Loucy (cell line): ENCODE measurements around the gene VPS8.

Experiments
- H2AFZ ChIP-seq: fragments of 200-600 bp; sonication (generic); 2 replicates; pipeline ENCODE4 v1.6.0; 2016; ENCODE audit warnings: antibody characterized with exemption, mild to moderate bottlenecking, low read length, moderate library complexity
- H3F3A ChIP-seq: fragments of 200-600 bp; 2 replicates; pipeline ENCODE4 v1.6.0; 2016; ENCODE audit warnings: antibody characterized with exemption, low read depth, mild to moderate bottlenecking
- H3K27me3 ChIP-seq: fragments of 200-600 bp; sonication (generic); 2 replicates; pipeline ENCODE4 v1.6.1; 2014; ENCODE audit warnings: low read length, mild to moderate bottlenecking; ENCODE audit not compliant: insufficient read depth, poor library complexity, severe bottlenecking
- H3K36me3 ChIP-seq: fragments of 200-600 bp; sonication (generic); 2 replicates; pipeline ENCODE4 v1.6.1; 2016; ENCODE audit warnings: low read length; ENCODE audit not compliant: insufficient read depth
- H3K4me1 ChIP-seq: fragments of 200-600 bp; sonication (generic); 2 replicates; pipeline ENCODE4 v1.5.1; 2014; ENCODE audit warnings: low read length, mild to moderate bottlenecking; ENCODE audit not compliant: insufficient read depth, poor library complexity, severe bottlenecking
- H3K4me2 ChIP-seq: fragments of 200-600 bp; sonication (generic); 2 replicates; pipeline ENCODE4 v1.6.0; 2014; ENCODE audit warnings: antibody characterized with exemption, low read length, low read depth, mild to moderate bottlenecking; ENCODE audit not compliant: poor library complexity, severe bottlenecking
- H3K4me3 ChIP-seq: fragments of 200-600 bp; sonication (generic); 2 replicates; pipeline ENCODE4 v1.5.1; 2014; ENCODE audit warnings: low read length, mild to moderate bottlenecking, mixed read lengths; ENCODE audit not compliant: poor library complexity, severe bottlenecking
- H3K79me2 ChIP-seq: fragments of 200-600 bp; sonication (generic); 2 replicates; pipeline ENCODE4 v1.6.1; 2014; ENCODE audit warnings: low read length; ENCODE audit not compliant: insufficient read depth
- H3K9ac ChIP-seq: fragments of 200-600 bp; sonication (generic); 2 replicates; pipeline ENCODE4 v1.6.0; 2014; ENCODE audit warnings: mild to moderate bottlenecking, low read depth, low read length, moderate library complexity; ENCODE audit not compliant: poor library complexity, severe bottlenecking
- H3K9me2 ChIP-seq: fragments of 200-600 bp; sonication (generic); replicated peaks from 2 replicates; pipeline ENCODE4 v1.6.1; 2016; ENCODE audit warnings: low read depth, low read length, mixed read lengths
- H3K9me3 ChIP-seq: fragments of 200-600 bp; sonication (generic); 2 replicates; pipeline ENCODE4 v1.6.1; 2014; ENCODE audit warnings: mild to moderate bottlenecking, antibody characterized with exemption, low read length, low read depth; ENCODE audit not compliant: insufficient read depth
- H4K20me1 ChIP-seq: fragments of 200-600 bp; sonication (generic); 2 replicates; pipeline ENCODE4 v1.6.0; 2014; ENCODE audit warnings: antibody characterized with exemption, low read length, mild to moderate bottlenecking; ENCODE audit not compliant: insufficient read depth, poor library complexity, severe bottlenecking
- CTCF ChIP-seq: fragments of 200-600 bp; sonication (generic); conservative IDR thresholded peaks from 2 replicates; pipeline ENCODE4 v1.5.1; 2014; ENCODE audit warnings: mild to moderate bottlenecking, antibody characterized with exemption, low read length
- EZH2phosphoT487 ChIP-seq: fragments of 200-600 bp; IDR thresholded peaks from 2 replicates; pipeline ENCODE4 v1.6.1; 2018; ENCODE audit warnings: antibody characterized with exemption, mild to moderate bottlenecking, moderate library complexity, borderline replicate concordance

The VPS8 gene

GRCh38 chr3:185062191-185062590, 250.2 kb downstream of the VPS8 start:
- Histone ChIP-seq H4K20me1 (no peaks in the 10 kb centered on the region), H2AFZ (no peak overlapping the region), H3K27me3 (no peaks in the 10 kb centered on the region), H3K36me3 (no peaks in the 10 kb centered on the region), H3K9me2 (no peaks in the 10 kb centered on the region), H3F3A (no peaks in the 10 kb centered on the region), H3K4me2 (no peak overlapping the region), H3K4me1 (no peaks in the 10 kb centered on the region), H3K79me2 (no peaks in the 10 kb centered on the region), H3K9ac (no peak overlapping the region), H3K4me3 (no peak overlapping the region), H3K9me3 (peaks cover 10% of the 10 kb centered on the region; the same call in 1 of the 2 replicates)
- TF ChIP-seq EZH2phosphoT487 (no peak), CTCF (no peak)

- Histone ChIP-seq H3K9me2 (no peaks in the 10 kb centered on the region), H3K4me2 (no peak overlapping the region), H2AFZ (no peak overlapping the region), H4K20me1 (no peaks in the 10 kb centered on the region), H3K9me3 (peaks cover 8% of the 10 kb centered on the region; the same call in 1 of the 2 replicates), H3K4me3 (no peak overlapping the region), H3K9ac (no peak overlapping the region), H3K79me2 (no peaks in the 10 kb centered on the region), H3K27me3 (no peaks in the 10 kb centered on the region), H3K36me3 (no peaks in the 10 kb centered on the region), H3F3A (no peaks in the 10 kb centered on the region), H3K4me1 (no peaks in the 10 kb centered on the region)
- no peak for TF ChIP-seq CTCF
- TF ChIP-seq EZH2phosphoT487 = no peak
Measured at GRCh38 chr3:185063431-185063830, 251.5 kb downstream of the VPS8 start.

GRCh38 chr3:185065059-185065458, 253.1 kb downstream of the VPS8 start:
- Histone ChIP-seq H4K20me1 (no peaks in the 10 kb centered on the region), H3K4me1 (no peaks in the 10 kb centered on the region), H3K79me2 (no peaks in the 10 kb centered on the region), H3K4me3 (no peak overlapping the region), H3K4me2 (no peak overlapping the region), H3K9me3 (peaks cover 8% of the 10 kb centered on the region; the same call in 1 of the 2 replicates), H3K27me3 (no peaks in the 10 kb centered on the region), H3K9ac (no peak overlapping the region), H3F3A (no peaks in the 10 kb centered on the region), H3K36me3 (no peaks in the 10 kb centered on the region), H3K9me2 (no peaks in the 10 kb centered on the region), H2AFZ (no peak overlapping the region)
- TF ChIP-seq EZH2phosphoT487 (no peak), CTCF (peak; percentile 23; the same call in 1 of the 2 replicates)
